Measurements from ENCODE around the gene CELSR1. TPM values are rescaled to one million over a fixed set of nuclear protein-coding genes. Genes with fewer than 3 reads are reported as not detected.
A peak's percentile ranks its signal among the peaks of the same experiment; 100 is the strongest.

CELSR1 gene
- total RNA-seq, 1 experiment from 2014 or later, result 19.6 TPM

- DNase-seq (ENCODE audit: low read depth, low spot score), result no peak
- TF ChIP-seq ZBTB33 (IDR thresholded peaks at IDR 0.05; ENCODE audit: extremely low read depth, insufficient replicate concordance, low read length) (no peak), CBX3 (IDR thresholded peaks at IDR 0.05; ENCODE audit: low read depth) (no peak), ZNF274 (IDR thresholded peaks at IDR 0.05; ENCODE audit: low read depth, low read length) (no peak), CTCF (IDR thresholded peaks at IDR 0.05 in 2 of 3, conservative IDR thresholded peaks at IDR 0.05 in 1 of 3; ENCODE audit: borderline replicate concordance in 1 of 3, insufficient read depth in 1 of 3, low read depth in 2 of 3, low read length in 2 of 3) (no peak), ZFX (IDR thresholded peaks at IDR 0.05) (no peak), JUND (IDR thresholded peaks at IDR 0.05) (no peak), SP1 (IDR thresholded peaks at IDR 0.05; ENCODE audit: low read depth) (no peak), POLR2AphosphoS5 (IDR thresholded peaks at IDR 0.05; ENCODE audit: low read depth, low read length) (no peak), YY1 (IDR thresholded peaks at IDR 0.05; ENCODE audit: extremely low read depth, insufficient replicate concordance, low read depth, low read length) (no peak), TCF7L2 (IDR thresholded peaks at IDR 0.05; ENCODE audit: borderline replicate concordance, extremely low read depth, insufficient read depth, insufficient read length) (no peak), EGR1 (IDR thresholded peaks at IDR 0.05; ENCODE audit: low read depth) (no peak), SIN3A (IDR thresholded peaks at IDR 0.05; ENCODE audit: low read depth) (no peak), ELF1 (IDR thresholded peaks at IDR 0.05; ENCODE audit: borderline replicate concordance, low read depth) (no peak), FOSL1 (IDR thresholded peaks at IDR 0.05; ENCODE audit: low read depth) (no peak), CEBPB (IDR thresholded peaks at IDR 0.05; ENCODE audit: low read depth) (no peak), RAD21 (IDR thresholded peaks at IDR 0.05; ENCODE audit: low read depth) (no peak), EZH2 (IDR thresholded peaks at IDR 0.05) (no peak), EZH2phosphoT487 (IDR thresholded peaks at IDR 0.05; ENCODE audit: borderline replicate concordance) (no peak)
- Histone ChIP-seq H4K20me1 (ENCODE audit: insufficient read depth) (no peaks in the 10 kb centered on the region), H3K9me3 (ENCODE audit: control insufficient read depth in 1 of 2, insufficient read depth in 1 of 2, low read depth in 1 of 2, low read length in 2 of 2) (no peaks in the 10 kb centered on the region), H3K79me2 (ENCODE audit: insufficient read depth, low read length) (no peaks in the 10 kb centered on the region), H2AFZ (ENCODE audit: low read depth, low read length, poor library complexity, severe bottlenecking) (no peak overlapping the region), H3K9me2 (ENCODE audit: insufficient read depth) (no peaks in the 10 kb centered on the region), H3K36me3 (ENCODE audit: control insufficient read depth in 1 of 2, insufficient read depth in 2 of 2, low read length in 2 of 2) (no peaks in the 10 kb centered on the region), H3K27ac (ENCODE audit: low read depth, low read length) (no peak overlapping the region), H3K4me1 (ENCODE audit: control insufficient read depth in 1 of 2, insufficient read depth in 2 of 2, low read length in 2 of 2) (peaks cover 17 to 64% of the 10 kb centered on the region in 2 experiments), H3K9ac (ENCODE audit: low read length) (no peak overlapping the region), H3K27me3 (ENCODE audit: insufficient read depth, low read length) (no peaks in the 10 kb centered on the region), H3K4me3 (replicated peaks in 1 of 2; ENCODE audit: low read depth in 1 of 2, low read length in 2 of 2) (no peak overlapping the region), H3K4me2 (ENCODE audit: low read length) (peak overlapping the region; percentile 62; the same call in 1 of the 2 replicates)
- POLR2A ChIA-PET, result no interaction called here
- ATAC-seq, result no peak
- no TSS peak for BruUV-seq (replicated peaks)
- intact Hi-C loops (cut with micrococcal nuclease), result loop anchor here (10.0 kb wide), 1 partner anchor 83 kb away; the partner anchor contains the start of gene CELSR1
- RAD21 ChIA-PET (ENCODE audit: low non-redundant PET in 1 of 2, low total read pairs in 2 of 2, uncharacterized antibody in 2 of 2, unreplicated experiment in 2 of 2), result no interaction called here
- CTCF ChIA-PET, result no interaction called here
Measured at GRCh38 chr22:46451741-46452140, 85.7 kb downstream of the CELSR1 start.
